ENCODE results near the gene C20orf141. TPM values are rescaled to one million over a fixed set of nuclear protein-coding genes. Genes with fewer than 3 reads are reported as not detected.

Gene C20orf141
- total and polyA plus RNA-seq, 2 of the 4 experiments (the other 2 are of a cell fraction), result 0.36 to 0.91 TPM

DNA sequence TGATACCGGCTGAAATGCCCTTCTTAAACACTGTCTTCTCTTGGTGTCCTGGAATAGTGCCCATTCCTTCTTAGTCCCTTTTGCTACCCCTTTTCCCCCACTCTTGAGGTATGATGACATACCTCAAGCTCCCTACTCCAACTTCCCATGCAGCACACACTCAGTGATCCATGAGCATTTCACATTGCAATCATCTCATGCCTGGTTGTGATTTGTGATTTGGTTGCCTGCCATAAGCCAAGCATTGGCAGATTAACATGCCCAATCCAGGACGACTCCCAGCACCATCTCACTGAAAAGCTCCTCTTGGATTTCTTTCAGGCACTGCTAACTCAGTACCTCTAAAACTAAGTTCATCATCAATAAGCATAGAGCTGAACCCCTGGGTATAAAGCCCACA lies 43.8 kb downstream of the C20orf141 start:
- Histone ChIP-seq H3K4me1 (ENCODE audit: control insufficient read depth, insufficient read depth, low read length) (no peaks in the 10 kb centered on the region), H3K4me3 (ENCODE audit: insufficient read depth, low read depth, low read length) (no peak overlapping the region), H4K20me1 (ENCODE audit: insufficient read depth, low read length) (peaks cover 12% of the 10 kb centered on the region), H4K91ac (ENCODE audit: insufficient read depth, low read depth, low read length) (no peak overlapping the region), H2BK20ac (ENCODE audit: low read depth, low read length) (no peak overlapping the region), H2AFZ (replicated peaks; ENCODE audit: low read length, poor library complexity) (no peak overlapping the region), H3K4me2 (ENCODE audit: low read depth, low read length) (no peak overlapping the region), H3K56ac (ENCODE audit: extremely low read depth, insufficient read depth, low read length) (no peak overlapping the region), H3K9ac (ENCODE audit: low read depth, low read length) (no peak overlapping the region), H3K14ac (replicated peaks; ENCODE audit: low read depth, low read length) (no peak overlapping the region), H3K27me3 (ENCODE audit: control insufficient read depth, insufficient read depth, low read length) (no peaks in the 10 kb centered on the region), H3K36me3 (ENCODE audit: control insufficient read depth, insufficient read depth, low read length) (peaks cover 31% of the 10 kb centered on the region), H2AK5ac (ENCODE audit: low read depth, low read length) (no peak overlapping the region), H2BK120ac (ENCODE audit: low read depth, low read length) (no peak overlapping the region), H3K9me3 (ENCODE audit: control insufficient read depth, insufficient read depth, low read length) (no peaks in the 10 kb centered on the region), H3K4ac (ENCODE audit: low read depth, low read length) (no peak overlapping the region), H3K18ac (ENCODE audit: low read depth, low read length) (no peak overlapping the region), H2BK15ac (ENCODE audit: low read depth, low read length) (no peak overlapping the region), H2AK9ac (replicated peaks; ENCODE audit: low read depth, low read length, poor library complexity) (no peak overlapping the region), H4K8ac (ENCODE audit: low read depth in 2 of 2, low read length in 2 of 2) (no peak overlapping the region), H3K27ac (ENCODE audit: insufficient read depth, low read length) (no peak overlapping the region), H3K23ac (ENCODE audit: low read depth, low read length) (no peak overlapping the region), H2BK5ac (ENCODE audit: low read depth, low read length, poor library complexity, severe bottlenecking) (no peak overlapping the region), H3K9me1 (ENCODE audit: insufficient read depth, low read length) (peaks cover 10% of the 10 kb centered on the region), H4K5ac (ENCODE audit: low read depth, low read length) (no peak overlapping the region), H3K79me1 (ENCODE audit: low read depth in 1 of 2, low read length in 2 of 2) (peaks cover 0 to 43% of the 10 kb centered on the region in 2 experiments)
- DNase-seq (no peak), ATAC-seq (ENCODE audit: low read depth) (no peak)
- dilution Hi-C loops (cut with HindIII; ENCODE audit: low sequenced_read_pairs, unreplicated experiment), result no loop called here
- intact Hi-C loops (cut with micrococcal nuclease), result no loop called here
- BruUV-seq (replicated peaks), result no TSS peak
- ChIA-PET CTCF (no interaction called here), POLR2A (ENCODE audit: unreplicated experiment) (no interaction called here)
- no peak for TF ChIP-seq SMC3 (IDR thresholded peaks at IDR 0.05; ENCODE audit: low read depth, low read length)
- TF ChIP-seq BHLHE40 (IDR thresholded peaks at IDR 0.05; ENCODE audit: low read depth, low read length), result no peak
- no peak for TF ChIP-seq FOS (IDR thresholded peaks at IDR 0.05; ENCODE audit: low read depth, low read length)
- no peak for TF ChIP-seq NFE2L2 (IDR thresholded peaks at IDR 0.05; ENCODE audit: low read depth, low read length)
- no peak for TF ChIP-seq CEBPB (IDR thresholded peaks at IDR 0.05; ENCODE audit: low read depth, low read length)
- no peak for TF ChIP-seq CHD1 (IDR thresholded peaks at IDR 0.05; ENCODE audit: low read depth, low read length)
- no peak for TF ChIP-seq MAZ (IDR thresholded peaks at IDR 0.05; ENCODE audit: borderline replicate concordance, low read depth, low read length)
- TF ChIP-seq RCOR1 (IDR thresholded peaks at IDR 0.05; ENCODE audit: insufficient replicate concordance, low read length), result no peak
- TF ChIP-seq RFX5 (IDR thresholded peaks at IDR 0.05; ENCODE audit: low read depth, low read length), result no peak
- no peak for TF ChIP-seq POLR2A (IDR thresholded peaks at IDR 0.05; ENCODE audit: low read depth, low read length)
- TF ChIP-seq MAFK (IDR thresholded peaks at IDR 0.05; ENCODE audit: low read depth, low read length), result no peak
- TF ChIP-seq, protein P1, sequence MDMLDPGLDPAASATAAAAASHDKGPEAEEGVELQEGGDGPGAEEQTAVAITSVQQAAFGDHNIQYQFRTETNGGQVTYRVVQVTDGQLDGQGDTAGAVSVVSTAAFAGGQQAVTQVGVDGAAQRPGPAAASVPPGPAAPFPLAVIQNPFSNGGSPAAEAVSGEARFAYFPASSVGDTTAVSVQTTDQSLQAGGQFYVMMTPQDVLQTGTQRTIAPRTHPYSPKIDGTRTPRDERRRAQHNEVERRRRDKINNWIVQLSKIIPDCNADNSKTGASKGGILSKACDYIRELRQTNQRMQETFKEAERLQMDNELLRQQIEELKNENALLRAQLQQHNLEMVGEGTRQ (IDR thresholded peaks at IDR 0.05; ENCODE audit: low read depth, low read length), result no peak
- no peak for TF ChIP-seq RAD21 (IDR thresholded peaks at IDR 0.05; ENCODE audit: low read length)
- no peak for TF ChIP-seq MXI1 (IDR thresholded peaks at IDR 0.05; ENCODE audit: borderline replicate concordance, low read depth, low read length)
- TF ChIP-seq, protein P2, sequence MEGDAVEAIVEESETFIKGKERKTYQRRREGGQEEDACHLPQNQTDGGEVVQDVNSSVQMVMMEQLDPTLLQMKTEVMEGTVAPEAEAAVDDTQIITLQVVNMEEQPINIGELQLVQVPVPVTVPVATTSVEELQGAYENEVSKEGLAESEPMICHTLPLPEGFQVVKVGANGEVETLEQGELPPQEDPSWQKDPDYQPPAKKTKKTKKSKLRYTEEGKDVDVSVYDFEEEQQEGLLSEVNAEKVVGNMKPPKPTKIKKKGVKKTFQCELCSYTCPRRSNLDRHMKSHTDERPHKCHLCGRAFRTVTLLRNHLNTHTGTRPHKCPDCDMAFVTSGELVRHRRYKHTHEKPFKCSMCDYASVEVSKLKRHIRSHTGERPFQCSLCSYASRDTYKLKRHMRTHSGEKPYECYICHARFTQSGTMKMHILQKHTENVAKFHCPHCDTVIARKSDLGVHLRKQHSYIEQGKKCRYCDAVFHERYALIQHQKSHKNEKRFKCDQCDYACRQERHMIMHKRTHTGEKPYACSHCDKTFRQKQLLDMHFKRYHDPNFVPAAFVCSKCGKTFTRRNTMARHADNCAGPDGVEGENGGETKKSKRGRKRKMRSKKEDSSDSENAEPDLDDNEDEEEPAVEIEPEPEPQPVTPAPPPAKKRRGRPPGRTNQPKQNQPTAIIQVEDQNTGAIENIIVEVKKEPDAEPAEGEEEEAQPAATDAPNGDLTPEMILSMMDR (conservative IDR thresholded peaks at IDR 0.05; ENCODE audit: low read depth, low read length), result no peak
- TF ChIP-seq, protein P3, sequence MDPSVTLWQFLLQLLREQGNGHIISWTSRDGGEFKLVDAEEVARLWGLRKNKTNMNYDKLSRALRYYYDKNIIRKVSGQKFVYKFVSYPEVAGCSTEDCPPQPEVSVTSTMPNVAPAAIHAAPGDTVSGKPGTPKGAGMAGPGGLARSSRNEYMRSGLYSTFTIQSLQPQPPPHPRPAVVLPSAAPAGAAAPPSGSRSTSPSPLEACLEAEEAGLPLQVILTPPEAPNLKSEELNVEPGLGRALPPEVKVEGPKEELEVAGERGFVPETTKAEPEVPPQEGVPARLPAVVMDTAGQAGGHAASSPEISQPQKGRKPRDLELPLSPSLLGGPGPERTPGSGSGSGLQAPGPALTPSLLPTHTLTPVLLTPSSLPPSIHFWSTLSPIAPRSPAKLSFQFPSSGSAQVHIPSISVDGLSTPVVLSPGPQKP (IDR thresholded peaks at IDR 0.05; ENCODE audit: borderline replicate concordance, low read depth, low read length), result no peak
- in situ Hi-C loops (cut with MboI; ENCODE audit: low sequenced_read_pairs), result no loop called here
- no CpG with 5 or more reads among the region's 2 CpGs for WGBS, 2 experiments (ENCODE audit: extremely low coverage in 2 of 2, insufficient read length in 1 of 2)
